WERI-Rb-1 (cell line): ENCODE results near the gene EMSY.
"Not testable (repeated sequence)": the region's sequence is repeated elsewhere in the genome, so short reads cannot be mapped to it uniquely, and the experiment has no call there.

Experiments used
- DNase-seq: peaks from one replicate; pipeline ENCODE4 v3.0.0-alpha.2; 2020
- H3K27ac ChIP-seq: fragments of 250-450 bp; sonication (Bioruptor Pico); 2 replicates; pipeline ENCODE4 v1.5.1; 2020; ENCODE audit warnings: mild to moderate bottlenecking, moderate library complexity
- H3K27me3 ChIP-seq: fragments of 250-450 bp; sonication (Bioruptor Pico); 2 replicates; pipeline ENCODE4 v1.5.1; 2021; ENCODE audit warnings: mild to moderate bottlenecking, low read depth, moderate library complexity; ENCODE audit not compliant: insufficient read depth, severe bottlenecking
- H3K36me3 ChIP-seq: fragments of 250-450 bp; sonication (Bioruptor Pico); 2 replicates; pipeline ENCODE4 v1.5.1; 2020; ENCODE audit warnings: mild to moderate bottlenecking, moderate library complexity
- H3K4me3 ChIP-seq: 2 replicates; pipeline ENCODE4 v1.5.1; 2011; ENCODE audit warnings: low read depth, mild to moderate bottlenecking, control low read depth, low read length
- H3K9me3 ChIP-seq: fragments of 250-450 bp; sonication (Bioruptor Pico); 2 replicates; pipeline ENCODE4 v1.5.1; 2021; ENCODE audit warnings: mild to moderate bottlenecking, moderate library complexity; ENCODE audit not compliant: severe bottlenecking
- TF ChIP-seq, protein P1 (sequence below): IDR thresholded peaks from 2 replicates; pipeline ENCODE4 v1.5.1; 2011; ENCODE audit warnings: low read depth, mild to moderate bottlenecking, control low read depth, inconsistent platforms, low read length

EMSY gene

DNA sequence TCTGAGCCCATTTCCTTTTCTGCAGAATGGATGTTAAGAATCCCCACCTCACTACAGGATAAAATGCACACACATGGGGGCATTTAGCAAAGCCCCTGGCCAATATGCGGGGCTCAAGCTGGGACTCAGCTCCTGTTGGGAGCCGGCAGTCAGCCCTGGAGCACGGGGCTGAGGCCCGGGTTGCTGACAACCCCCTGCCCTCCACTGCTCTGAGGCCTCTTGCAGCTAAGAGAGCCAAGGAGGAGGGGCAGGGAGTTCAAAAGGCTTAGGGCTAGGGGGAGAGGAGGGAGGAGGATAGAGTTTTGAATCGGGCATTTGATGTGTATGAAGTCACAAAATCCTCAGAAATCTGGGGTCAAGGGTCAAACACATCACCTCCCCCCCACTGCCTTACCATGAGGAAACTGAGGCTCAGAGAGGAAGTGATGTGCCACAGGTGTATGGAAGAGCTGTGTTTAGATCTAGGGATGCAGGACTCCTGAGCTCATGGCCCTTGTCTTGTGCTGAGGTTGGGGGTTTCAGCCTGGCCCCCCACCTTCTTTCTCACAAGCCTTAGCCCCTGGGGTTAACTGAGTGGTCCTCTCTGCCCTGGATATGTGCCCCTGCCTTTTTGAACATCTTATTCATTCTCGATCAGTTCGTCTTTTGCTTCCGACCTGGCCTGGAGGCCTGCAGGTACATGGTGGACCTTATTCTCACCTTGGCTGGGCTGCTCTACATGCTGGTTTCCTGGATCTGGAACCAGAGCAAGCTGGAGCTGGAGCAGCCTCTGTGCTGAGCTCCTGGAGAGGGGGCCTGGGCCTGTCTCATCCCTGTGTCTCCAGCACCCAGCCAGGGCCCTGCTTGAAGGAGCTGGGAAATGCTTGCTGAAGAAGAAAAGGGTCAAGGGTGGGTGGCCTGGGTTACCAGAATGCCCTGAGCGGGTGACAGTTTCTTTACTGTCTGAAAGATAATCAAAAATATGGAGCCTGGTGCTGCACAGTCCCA, 145.4 kb downstream of the EMSY start:
- Histone ChIP-seq H3K9me3 (no peaks in the 10 kb centered on the region), H3K36me3 (no peaks in the 10 kb centered on the region), H3K27ac (no peak overlapping the region), H3K27me3 (no peaks in the 10 kb centered on the region), H3K4me3 (no peak overlapping the region)
- DNase-seq, result no peak
- TF ChIP-seq, protein P1, sequence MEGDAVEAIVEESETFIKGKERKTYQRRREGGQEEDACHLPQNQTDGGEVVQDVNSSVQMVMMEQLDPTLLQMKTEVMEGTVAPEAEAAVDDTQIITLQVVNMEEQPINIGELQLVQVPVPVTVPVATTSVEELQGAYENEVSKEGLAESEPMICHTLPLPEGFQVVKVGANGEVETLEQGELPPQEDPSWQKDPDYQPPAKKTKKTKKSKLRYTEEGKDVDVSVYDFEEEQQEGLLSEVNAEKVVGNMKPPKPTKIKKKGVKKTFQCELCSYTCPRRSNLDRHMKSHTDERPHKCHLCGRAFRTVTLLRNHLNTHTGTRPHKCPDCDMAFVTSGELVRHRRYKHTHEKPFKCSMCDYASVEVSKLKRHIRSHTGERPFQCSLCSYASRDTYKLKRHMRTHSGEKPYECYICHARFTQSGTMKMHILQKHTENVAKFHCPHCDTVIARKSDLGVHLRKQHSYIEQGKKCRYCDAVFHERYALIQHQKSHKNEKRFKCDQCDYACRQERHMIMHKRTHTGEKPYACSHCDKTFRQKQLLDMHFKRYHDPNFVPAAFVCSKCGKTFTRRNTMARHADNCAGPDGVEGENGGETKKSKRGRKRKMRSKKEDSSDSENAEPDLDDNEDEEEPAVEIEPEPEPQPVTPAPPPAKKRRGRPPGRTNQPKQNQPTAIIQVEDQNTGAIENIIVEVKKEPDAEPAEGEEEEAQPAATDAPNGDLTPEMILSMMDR, result no peak

DNA sequence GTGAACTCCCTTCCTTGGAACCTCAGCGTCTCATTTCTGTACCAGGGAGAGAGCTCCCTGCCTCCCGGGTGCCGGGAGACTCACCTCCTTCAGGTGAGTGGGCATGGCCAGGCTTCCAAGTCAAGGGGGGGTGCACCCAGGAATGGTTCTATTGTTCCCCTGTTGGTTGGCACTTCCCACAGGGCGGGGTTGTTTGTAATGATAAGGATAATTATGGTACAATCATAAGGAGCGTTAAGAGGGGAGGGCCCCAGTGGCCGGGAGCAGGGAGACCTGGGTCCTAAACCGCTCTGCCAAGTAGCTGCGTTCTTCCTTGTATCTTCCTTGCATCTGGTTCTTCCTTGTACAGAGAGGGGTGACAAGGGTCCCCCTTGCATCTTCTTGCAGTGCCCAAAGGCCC, 146.6 kb downstream of the EMSY start:
- Histone ChIP-seq H3K27me3 (no peaks in the 10 kb centered on the region), H3K27ac (no peak overlapping the region), H3K4me3 (no peak overlapping the region), H3K9me3 (no peaks in the 10 kb centered on the region), H3K36me3 (no peaks in the 10 kb centered on the region)
- no peak for DNase-seq
- TF ChIP-seq, protein P1, result no peak

DNA sequence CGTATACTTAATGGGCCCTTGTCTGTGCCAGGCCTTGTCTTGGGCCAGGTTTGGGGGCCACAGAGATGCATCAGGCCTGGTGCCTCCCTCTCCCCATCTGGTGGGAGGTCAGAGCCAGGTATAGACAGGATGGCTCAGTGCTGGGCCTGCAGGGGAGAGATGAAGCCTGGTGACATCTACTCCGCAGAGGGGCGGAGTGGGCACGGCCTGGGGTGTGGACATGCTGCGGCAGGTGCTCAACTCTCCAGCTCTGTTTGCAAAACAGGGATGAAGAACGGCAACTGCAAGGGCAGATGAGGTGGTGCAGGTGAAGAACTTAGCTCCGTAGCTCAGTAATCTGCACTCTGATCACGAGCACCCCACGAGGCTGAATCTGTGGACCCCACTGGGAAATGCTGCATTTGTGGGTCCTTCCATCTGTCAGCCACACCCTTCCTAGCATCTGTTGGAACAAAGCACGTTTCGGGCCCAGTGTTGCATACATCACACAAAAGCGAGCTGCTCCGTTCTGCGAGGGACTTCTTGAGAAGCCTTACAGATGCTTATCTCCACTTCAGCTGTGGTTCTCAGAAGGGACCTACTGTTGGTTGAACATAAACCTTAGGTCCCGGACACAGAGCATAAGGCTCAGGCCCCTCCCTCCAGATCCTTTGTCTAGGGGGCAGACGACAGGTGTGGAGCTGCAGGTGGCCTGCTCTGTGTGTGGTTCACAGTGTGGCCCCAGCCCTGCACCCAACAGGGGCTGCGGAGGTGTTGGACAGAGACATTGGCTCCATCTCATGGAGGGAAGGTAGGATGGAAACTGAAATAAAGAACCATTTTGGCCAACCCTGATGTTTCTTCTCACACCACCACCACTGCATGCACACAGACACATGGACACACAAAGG, 147.5 kb downstream of the EMSY start:
- Histone ChIP-seq H3K4me3 (no peak overlapping the region), H3K36me3 (no peaks in the 10 kb centered on the region), H3K9me3 (no peaks in the 10 kb centered on the region), H3K27ac (no peak overlapping the region), H3K27me3 (no peaks in the 10 kb centered on the region)
- TF ChIP-seq, protein P1, result no peak
- DNase-seq, result no peak

DNA sequence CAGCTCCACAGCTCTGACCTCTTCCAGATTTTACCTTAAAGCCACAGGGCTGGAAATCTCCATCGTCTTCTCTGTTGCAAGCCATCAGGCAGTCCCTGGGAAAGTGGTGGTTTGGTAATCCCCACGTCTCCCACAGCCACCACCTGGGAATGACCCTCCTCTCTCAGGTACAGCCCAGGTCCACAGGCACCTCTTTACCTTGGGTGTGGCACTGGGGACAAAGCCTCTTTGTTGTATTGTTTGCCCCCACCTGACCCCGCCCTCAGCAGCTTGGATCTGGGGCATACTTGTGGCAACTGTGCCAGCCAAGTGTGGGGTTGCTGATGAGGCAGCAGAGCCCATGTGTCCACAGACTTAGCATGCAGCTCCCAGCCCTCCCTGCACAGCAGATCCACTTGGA, 148.1 kb downstream of the EMSY start:
- H3K4me3 ChIP-seq, result no peak overlapping the region
- no peak for DNase-seq
- H3K36me3 ChIP-seq, result no peaks in the 10 kb centered on the region
- H3K9me3 ChIP-seq, result no peaks in the 10 kb centered on the region
- TF ChIP-seq, protein P1, result no peak
- no peaks in the 10 kb centered on the region for H3K27me3 ChIP-seq
- no peak overlapping the region for H3K27ac ChIP-seq

DNA sequence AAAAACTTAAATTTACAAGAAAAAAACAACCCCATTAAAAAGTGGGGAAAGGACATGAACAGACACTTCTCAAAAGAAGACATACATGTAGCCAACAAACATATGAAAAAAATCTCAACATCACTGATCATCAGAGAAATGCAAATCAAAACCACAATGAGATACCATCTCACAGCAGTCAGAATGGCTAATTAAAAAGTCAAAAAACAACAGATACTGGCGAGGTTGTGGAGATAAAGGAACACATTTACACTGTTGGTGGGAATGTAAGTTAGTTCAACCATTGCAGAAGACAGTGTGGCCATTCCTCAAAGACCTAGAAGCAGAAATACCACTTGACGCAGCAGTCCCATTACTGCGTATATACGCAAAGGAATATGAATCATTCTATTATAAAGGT, 150.3 kb downstream of the EMSY start:
- not testable (repeated sequence) for H3K27me3 ChIP-seq, H3K9me3 ChIP-seq, DNase-seq, H3K36me3 ChIP-seq, H3K27ac ChIP-seq, H3K4me3 ChIP-seq

DNA sequence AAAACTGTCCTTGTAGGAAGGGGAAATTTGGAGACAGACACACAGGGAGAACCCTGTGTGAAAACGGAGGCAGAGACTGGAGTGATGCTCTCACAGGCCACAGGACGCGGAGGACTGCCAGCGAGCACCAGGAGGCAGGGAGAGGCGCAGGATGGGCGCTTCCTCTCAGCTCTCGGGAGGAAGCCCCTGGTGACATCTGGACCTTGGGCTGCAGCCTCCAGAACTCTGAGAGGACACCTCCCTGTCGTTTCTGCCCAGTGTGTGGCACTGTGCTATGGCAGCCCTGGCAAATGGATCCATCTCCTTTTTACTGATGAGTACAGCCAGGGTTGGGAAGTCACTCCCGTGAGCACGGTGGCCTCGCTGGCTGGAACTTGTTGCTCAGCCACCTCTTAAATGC, 151.8 kb downstream of the EMSY start:
- no peaks in the 10 kb centered on the region for H3K27me3 ChIP-seq
- no peaks in the 10 kb centered on the region for H3K36me3 ChIP-seq
- H3K27ac ChIP-seq, result no peak overlapping the region
- TF ChIP-seq, protein P1, result no peak
- DNase-seq, result no peak
- H3K9me3 ChIP-seq, result no peaks in the 10 kb centered on the region
- H3K4me3 ChIP-seq, result no peak overlapping the region
